LNCaP clone FGC (cell line): Measurements from ENCODE around the gene LSAMP.

ENCODE experiments used
- DNase-seq: peaks from one replicate; pipeline ENCODE4 v3.0.0-alpha.2; 2011; ENCODE audit warnings: low read depth
- H3K4me3 ChIP-seq: 2 replicates; pipeline ENCODE4 v1.5.1; 2011; ENCODE audit warnings: mild to moderate bottlenecking, low read depth, low read length, control low read depth
- TF ChIP-seq, protein P1 (sequence below): IDR thresholded peaks from 2 replicates; pipeline ENCODE4 v1.5.1; 2012; ENCODE audit warnings: mild to moderate bottlenecking; ENCODE audit not compliant: control insufficient read depth, insufficient read depth; ENCODE audit errors: extremely low read depth

Gene LSAMP

DNA sequence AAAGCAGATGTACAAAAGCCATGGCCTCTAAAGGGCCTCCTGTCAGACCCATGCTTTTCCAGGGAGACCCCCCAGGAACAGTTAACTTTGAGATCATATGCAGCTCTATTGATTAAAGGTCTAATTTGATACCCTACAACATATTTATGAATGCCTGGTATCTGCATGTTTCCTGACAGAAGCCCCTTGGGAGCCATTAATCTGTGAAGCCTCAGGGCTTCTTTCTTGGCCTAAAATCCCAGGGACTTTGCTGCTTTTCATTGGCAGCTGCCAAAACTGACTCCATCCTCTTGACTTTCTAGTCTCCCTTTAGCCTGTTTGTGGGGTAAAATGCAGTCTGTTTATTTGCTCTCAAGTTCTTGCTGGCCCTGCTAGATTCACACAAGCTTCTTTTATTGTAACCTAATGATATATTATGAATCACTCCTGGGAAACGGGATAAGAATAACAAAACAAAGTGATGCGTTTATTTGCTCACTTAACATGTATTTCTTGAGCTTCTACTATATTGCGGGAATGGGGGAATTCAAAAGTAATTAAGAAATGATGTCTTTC, 257.0 kb downstream of the LSAMP start:
- TF ChIP-seq, protein P1, sequence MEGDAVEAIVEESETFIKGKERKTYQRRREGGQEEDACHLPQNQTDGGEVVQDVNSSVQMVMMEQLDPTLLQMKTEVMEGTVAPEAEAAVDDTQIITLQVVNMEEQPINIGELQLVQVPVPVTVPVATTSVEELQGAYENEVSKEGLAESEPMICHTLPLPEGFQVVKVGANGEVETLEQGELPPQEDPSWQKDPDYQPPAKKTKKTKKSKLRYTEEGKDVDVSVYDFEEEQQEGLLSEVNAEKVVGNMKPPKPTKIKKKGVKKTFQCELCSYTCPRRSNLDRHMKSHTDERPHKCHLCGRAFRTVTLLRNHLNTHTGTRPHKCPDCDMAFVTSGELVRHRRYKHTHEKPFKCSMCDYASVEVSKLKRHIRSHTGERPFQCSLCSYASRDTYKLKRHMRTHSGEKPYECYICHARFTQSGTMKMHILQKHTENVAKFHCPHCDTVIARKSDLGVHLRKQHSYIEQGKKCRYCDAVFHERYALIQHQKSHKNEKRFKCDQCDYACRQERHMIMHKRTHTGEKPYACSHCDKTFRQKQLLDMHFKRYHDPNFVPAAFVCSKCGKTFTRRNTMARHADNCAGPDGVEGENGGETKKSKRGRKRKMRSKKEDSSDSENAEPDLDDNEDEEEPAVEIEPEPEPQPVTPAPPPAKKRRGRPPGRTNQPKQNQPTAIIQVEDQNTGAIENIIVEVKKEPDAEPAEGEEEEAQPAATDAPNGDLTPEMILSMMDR, result no peak
- H3K4me3 ChIP-seq, result no peak overlapping the region
- no peak for DNase-seq

DNA sequence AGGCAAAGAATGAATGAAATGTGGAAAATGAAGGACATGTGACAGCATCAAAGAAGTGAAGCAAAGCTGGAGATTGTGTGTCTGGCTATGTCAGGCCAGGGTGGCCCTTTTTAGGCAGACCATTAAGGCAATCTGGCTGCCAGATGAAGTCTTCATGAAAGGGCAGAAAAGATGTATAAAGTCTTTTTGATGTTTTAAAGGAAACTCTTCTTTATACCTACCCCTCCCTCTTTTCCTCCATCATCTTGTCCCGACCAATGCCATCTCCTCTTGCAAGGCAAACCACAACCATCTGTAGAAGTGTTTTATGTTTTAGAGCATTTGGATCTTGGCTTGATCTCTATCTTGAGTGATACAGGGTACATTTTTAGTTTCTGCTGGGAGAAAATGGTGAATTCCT, 259.2 kb downstream of the LSAMP start:
- DNase-seq, result no peak
- TF ChIP-seq, protein P1, result no peak
- H3K4me3 ChIP-seq, result no peak overlapping the region

DNA sequence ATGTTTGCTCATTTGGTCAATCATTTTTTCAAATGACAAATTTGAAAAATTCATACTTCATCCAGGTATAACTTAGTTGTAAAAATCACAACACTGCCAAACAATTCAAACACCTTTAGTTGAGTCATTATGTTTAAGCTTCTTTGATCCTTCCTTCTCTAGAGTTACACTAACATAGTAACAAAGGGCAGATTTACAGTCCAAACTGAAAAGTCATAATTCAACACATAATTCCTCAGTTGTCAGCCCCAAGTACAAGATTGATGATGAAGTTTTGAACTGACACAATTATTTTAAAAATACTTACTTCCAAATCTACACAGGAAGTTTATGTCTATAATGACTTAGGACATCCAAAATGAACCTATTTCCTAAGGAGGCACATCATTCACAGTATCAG, 264.1 kb downstream of the LSAMP start:
- DNase-seq, result no peak
- TF ChIP-seq, protein P1, result no peak
- no peak overlapping the region for H3K4me3 ChIP-seq

DNA sequence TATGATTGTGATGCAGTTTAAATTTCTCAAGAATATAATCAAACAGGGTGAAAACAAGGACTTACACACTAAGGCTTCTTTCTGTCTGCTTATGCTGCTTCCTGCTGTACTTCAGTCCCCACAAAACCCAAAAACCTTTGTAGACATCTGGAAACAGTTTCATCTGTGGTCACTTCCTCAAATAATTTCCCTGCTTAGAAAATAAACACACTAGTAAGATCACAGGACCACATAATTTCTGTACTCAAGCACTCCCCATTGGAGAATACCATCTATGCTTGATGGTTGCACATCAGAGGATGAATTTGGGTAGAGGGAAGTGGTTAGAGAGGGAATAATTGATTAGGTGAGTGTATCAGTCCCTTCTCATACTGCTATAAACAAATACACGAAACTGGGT, 266.2 kb downstream of the LSAMP start:
- TF ChIP-seq, protein P1, result no peak
- DNase-seq, result no peak
- no peak overlapping the region for H3K4me3 ChIP-seq

DNA sequence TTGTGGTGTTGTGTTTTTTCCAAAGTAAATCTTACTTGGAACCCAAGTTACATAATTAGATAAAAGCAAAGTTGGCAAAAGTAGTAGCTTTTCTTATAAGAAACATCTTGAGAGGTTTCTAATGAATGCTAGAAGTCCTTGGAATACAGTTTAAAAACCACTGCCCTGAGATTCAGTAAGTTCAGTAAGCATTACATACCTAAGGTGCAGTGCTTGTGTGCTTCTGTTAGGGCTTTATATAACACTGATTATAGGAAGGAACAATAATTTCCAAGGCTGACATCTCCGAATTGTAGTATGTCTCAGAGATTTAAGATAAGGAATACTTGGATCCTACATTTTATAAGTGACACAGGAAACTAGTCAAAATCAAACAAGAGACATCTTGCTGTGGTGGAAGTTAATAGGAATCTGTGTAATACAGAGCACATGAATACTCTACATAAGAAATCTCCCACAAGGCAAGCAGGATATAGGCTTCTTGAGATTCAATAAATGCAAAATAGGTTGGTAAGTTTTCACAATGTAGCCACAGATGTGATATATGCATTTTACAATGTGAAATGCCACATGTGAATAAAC, 268.2 kb downstream of the LSAMP start:
- TF ChIP-seq, protein P1, result no peak
- no peak for DNase-seq
- no peak overlapping the region for H3K4me3 ChIP-seq

DNA sequence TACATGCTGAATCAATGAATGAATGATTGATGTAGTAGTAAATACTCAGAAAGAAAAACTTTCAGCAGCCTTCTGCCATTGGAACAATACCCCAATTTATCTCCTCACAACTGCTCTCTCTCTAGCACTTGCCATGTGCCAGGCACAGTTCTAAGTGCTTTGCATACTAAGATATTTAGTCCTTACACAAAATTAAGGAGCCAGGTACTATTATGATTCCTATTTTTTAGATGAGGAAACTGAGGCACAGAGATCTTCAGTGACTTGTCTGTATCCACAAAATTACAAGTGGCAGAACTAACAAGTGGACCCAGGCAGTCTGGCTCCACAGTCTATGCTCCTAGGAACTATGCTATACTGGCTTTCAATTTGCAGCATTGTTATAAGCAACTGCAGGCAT, 279.2 kb downstream of the LSAMP start:
- no peak for DNase-seq
- TF ChIP-seq, protein P1, result no peak
- no peak overlapping the region for H3K4me3 ChIP-seq

DNA sequence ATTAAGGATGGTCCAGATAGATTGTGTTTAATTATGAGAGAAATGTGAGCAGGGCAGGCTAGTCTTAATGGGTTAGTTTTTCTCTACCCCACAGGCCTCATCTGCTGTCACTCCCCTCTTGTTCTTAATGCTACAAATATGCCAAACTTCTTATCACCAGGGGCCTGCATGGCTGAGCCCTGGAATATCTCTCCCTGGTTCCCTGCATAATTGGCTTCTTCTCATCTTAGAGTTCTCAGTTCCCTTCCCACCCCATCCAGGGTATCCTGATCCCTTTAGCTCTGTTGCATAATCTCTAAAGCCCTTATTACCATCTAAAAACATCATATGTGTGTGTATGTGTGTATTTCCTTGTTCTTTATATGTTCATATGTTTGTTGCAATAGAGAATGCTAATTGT, 279.6 kb downstream of the LSAMP start:
- TF ChIP-seq, protein P1, result no peak
- DNase-seq, result no peak
- H3K4me3 ChIP-seq, result no peak overlapping the region
